ENCODE results near the gene RAPGEF1.

RAPGEF1 gene

GRCh38 chr9:131601683-131602181, 138.1 kb downstream of the RAPGEF1 start:
- DNase-seq, result no peak

- DNase-seq, result peak; percentile 40
These were observed 141.8 kb downstream of the RAPGEF1 start for GRCh38 chr9:131598121-131598520.

GRCh38 chr9:131597246-131597645, 142.6 kb downstream of the RAPGEF1 start:
- DNase-seq, result no peak

GRCh38 chr9:131596430-131596743, 143.5 kb downstream of the RAPGEF1 start:
- no peak for DNase-seq

GRCh38 chr9:131595696-131596429, 144.0 kb downstream of the RAPGEF1 start:
- no peak for DNase-seq

GRCh38 chr9:131594906-131595665, 144.8 kb downstream of the RAPGEF1 start:
- no peak for DNase-seq

- DNase-seq, result no peak
These were observed 145.8 kb downstream of the RAPGEF1 start for GRCh38 chr9:131593936-131594665.

- DNase-seq, result no peak
These were observed 146.6 kb downstream of the RAPGEF1 start for GRCh38 chr9:131593091-131593820.

- DNase-seq, result no peak
These were observed 148.0 kb downstream of the RAPGEF1 start for GRCh38 chr9:131591845-131592208.

GRCh38 chr9:131590907-131591844, 148.7 kb downstream of the RAPGEF1 start:
- DNase-seq, result peak; percentile 87

- no peak for DNase-seq
These were observed 149.4 kb downstream of the RAPGEF1 start for GRCh38 chr9:131590449-131590848.

GRCh38 chr9:131589993-131590392, 149.9 kb downstream of the RAPGEF1 start:
- DNase-seq, result no peak

- no peak for DNase-seq
These were observed 150.7 kb downstream of the RAPGEF1 start for GRCh38 chr9:131589124-131589711.

GRCh38 chr9:131588396-131588795, 151.5 kb downstream of the RAPGEF1 start:
- DNase-seq, result no peak

GRCh38 chr9:131587906-131588305, 152.0 kb downstream of the RAPGEF1 start:
- no peak for DNase-seq

- DNase-seq, result no peak
These were observed 152.5 kb downstream of the RAPGEF1 start for GRCh38 chr9:131587331-131587730.

GRCh38 chr9:131585375-131585774, 154.5 kb downstream of the RAPGEF1 start:
- no peak for DNase-seq

- DNase-seq, result no peak
These were observed 155.0 kb downstream of the RAPGEF1 start for GRCh38 chr9:131584858-131585257.

GRCh38 chr9:131583836-131584555, 155.9 kb downstream of the RAPGEF1 start:
- no peak for DNase-seq

GRCh38 chr9:131583337-131583645, 156.6 kb downstream of the RAPGEF1 start:
- DNase-seq, result no peak

Data from right hindlimb (tissue), 1 donor.